HFF-Myc (cell line): ENCODE data around the gene GNPAT.
A peak's percentile ranks its signal among the peaks of the same experiment; 100 is the strongest.

ENCODE experiments used
- DNase-seq: peaks from one replicate; pipeline ENCODE4 v3.0.0-alpha.2; 2011; ENCODE audit warnings: low read depth; ENCODE audit errors: extremely low read depth
- H3K4me3 ChIP-seq: replicated peaks from 2 replicates; pipeline ENCODE4 v1.5.1; 2011; ENCODE audit warnings: low read depth, mild to moderate bottlenecking, control low read depth, low read length
- CTCF ChIP-seq: IDR thresholded peaks from 2 replicates; pipeline ENCODE4 v1.5.1; 2012; ENCODE audit warnings: mild to moderate bottlenecking, low read depth, low read length, control low read depth; ENCODE audit errors: missing control alignments

Gene GNPAT

GRCh38 chr1:231242516-231243198, 1.6 kb downstream of the GNPAT start:
- H3K4me3 ChIP-seq: peak overlapping the region; percentile 92
- no peak for TF ChIP-seq CTCF
- DNase-seq: no peak

GRCh38 chr1:231248778-231249177, 7.8 kb downstream of the GNPAT start:
- H3K4me3 ChIP-seq: no peak overlapping the region
- TF ChIP-seq CTCF: no peak
- no peak for DNase-seq

GRCh38 chr1:231252336-231252735, 11.3 kb downstream of the GNPAT start:
- no peak overlapping the region for H3K4me3 ChIP-seq
- DNase-seq: no peak
- TF ChIP-seq CTCF: no peak

- no peak for TF ChIP-seq CTCF
- no peak for DNase-seq
- no peak overlapping the region for H3K4me3 ChIP-seq
Measured at GRCh38 chr1:231260351-231260750, 19.3 kb downstream of the GNPAT start.

- H3K4me3 ChIP-seq: no peak overlapping the region
- no peak for TF ChIP-seq CTCF
Measured at GRCh38 chr1:231264642-231265041, 23.6 kb downstream of the GNPAT start.

GRCh38 chr1:231265379-231265778, 24.4 kb downstream of the GNPAT start:
- DNase-seq: no peak
- TF ChIP-seq CTCF: no peak
- H3K4me3 ChIP-seq: no peak overlapping the region

More at GRCh38 chr1:231264642-231265041, 23.6 kb downstream of the GNPAT start:
- no peak for DNase-seq

GRCh38 chr1:231266811-231267322, 25.9 kb downstream of the GNPAT start:
- DNase-seq: no peak
- TF ChIP-seq CTCF: no peak

More at GRCh38 chr1:231266811-231267322, 25.9 kb downstream of the GNPAT start:
- no peak overlapping the region for H3K4me3 ChIP-seq
